GM03348 (cell line): ENCODE results near the gene MARK2.

Source experiments
- DNase-seq: peaks from one replicate; pipeline ENCODE4 v3.0.0; 2012; ENCODE audit warnings: low spot score

The MARK2 gene

DNA sequence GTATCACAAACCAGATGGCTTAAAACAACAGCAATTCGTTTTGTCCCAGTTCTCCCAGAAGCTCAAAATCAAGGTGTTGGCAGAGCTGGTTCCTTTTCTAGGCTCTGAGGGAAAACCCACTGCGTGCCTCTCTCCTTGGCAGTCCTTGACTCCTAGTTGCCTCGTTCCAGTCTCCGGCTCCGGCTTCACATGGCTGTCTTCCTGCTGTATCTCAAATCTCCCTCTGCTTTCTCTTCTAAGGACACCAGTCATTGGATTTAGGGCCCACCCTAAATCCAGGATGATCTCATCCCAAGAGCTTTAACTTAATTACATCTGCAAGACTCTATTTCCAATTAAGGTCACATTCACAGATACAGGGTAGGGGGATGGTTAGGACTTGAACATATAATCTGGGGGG, 90.7 kb downstream of the MARK2 start:
- DNase-seq, result no peak

DNA sequence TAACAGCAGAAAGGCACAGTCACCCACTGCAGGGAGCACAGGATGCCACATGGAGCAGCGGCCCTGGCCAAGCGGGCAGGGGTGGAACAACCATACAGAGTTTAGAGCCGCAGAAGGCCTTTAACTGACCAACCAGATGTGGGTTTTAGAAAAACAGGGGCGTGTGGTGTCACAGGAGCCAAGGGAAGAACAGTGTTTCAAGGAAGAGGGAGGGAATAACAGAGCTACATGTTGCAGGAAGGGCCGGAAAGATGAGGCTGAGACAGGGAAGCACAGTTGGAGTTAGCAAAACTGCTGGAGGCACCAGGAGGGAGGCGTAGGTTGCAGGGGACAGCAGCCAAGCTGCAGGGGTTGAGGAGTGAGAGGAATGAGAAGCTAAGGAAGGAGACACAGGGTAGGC, 92.1 kb downstream of the MARK2 start:
- no peak for DNase-seq

DNA sequence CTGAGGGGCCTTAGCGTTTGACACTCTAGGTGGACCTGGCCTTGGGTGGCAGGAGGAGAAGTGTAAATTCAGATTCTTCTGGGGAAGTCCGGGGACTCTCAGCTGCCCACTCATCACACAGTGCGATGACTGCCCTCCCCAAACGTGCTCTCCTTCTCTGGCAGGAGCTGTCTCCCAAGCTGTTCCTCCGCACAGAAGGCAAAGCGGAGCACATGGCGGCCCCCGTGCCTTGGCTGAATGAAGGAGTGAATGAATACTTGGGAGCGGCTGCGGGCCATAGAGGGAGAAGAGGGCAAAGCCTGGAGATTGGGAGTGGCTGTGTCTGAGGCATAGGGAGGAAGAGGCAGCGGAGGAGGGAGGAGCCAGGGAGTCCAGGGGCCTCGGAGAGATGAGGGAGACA, 93.0 kb downstream of the MARK2 start:
- DNase-seq, result no peak

DNA sequence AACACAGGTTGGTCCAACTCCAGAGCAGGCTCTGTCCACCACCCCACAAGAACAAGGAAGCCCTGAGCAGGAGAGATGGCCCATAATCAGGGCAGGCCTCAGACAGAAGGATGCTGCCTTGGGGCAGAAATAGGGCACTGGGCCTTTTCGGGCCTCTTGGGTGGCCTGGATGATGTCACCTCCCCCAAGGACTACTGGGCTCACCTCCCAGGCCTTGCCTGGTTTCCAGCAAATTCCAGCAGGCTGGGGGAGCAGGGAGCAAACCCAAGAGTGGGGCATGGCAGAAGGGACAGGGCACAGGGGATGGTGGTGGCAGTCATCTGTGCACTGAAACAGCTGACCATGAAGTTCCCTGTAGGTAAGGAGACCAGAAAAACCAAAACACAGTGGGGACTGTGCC, 94.5 kb downstream of the MARK2 start:
- DNase-seq, result no peak

DNA sequence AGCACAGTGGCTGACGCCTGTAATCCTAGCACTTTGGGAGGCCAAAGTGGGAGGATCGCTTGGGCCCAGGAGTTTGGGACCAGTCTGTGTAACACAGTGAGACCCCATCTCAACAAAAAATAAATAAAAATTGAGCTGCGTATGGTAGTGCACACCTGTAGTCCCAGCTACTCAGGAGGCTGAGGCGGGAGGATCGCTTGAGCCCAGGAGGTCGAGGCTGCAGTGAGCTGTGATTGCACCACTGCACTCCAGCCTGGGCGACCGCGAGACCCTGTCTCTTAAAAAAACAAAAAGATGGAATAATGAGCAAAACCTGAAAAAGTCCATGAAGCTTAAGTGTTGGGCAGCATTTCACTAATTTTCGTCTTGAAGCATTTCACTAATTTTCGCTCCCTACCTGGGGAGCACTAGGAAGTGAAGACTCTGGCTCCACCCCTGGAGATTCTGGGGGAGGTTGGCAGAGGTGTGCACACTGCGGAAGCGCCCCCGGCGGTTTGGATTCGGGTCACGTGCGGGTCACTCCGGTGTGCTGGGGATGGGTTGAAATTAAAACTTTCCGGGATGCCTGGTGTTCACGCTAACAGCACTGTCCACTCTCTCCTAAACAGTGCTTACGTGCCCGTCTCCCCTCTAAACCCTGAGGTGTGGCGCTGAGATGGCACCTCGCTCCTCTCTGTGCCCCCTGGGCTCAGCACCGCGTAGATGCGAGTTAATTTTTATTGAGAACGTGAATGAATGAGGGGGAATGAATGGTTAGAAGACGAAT, 99.0 kb downstream of the MARK2 start:
- DNase-seq, result no peak

DNA sequence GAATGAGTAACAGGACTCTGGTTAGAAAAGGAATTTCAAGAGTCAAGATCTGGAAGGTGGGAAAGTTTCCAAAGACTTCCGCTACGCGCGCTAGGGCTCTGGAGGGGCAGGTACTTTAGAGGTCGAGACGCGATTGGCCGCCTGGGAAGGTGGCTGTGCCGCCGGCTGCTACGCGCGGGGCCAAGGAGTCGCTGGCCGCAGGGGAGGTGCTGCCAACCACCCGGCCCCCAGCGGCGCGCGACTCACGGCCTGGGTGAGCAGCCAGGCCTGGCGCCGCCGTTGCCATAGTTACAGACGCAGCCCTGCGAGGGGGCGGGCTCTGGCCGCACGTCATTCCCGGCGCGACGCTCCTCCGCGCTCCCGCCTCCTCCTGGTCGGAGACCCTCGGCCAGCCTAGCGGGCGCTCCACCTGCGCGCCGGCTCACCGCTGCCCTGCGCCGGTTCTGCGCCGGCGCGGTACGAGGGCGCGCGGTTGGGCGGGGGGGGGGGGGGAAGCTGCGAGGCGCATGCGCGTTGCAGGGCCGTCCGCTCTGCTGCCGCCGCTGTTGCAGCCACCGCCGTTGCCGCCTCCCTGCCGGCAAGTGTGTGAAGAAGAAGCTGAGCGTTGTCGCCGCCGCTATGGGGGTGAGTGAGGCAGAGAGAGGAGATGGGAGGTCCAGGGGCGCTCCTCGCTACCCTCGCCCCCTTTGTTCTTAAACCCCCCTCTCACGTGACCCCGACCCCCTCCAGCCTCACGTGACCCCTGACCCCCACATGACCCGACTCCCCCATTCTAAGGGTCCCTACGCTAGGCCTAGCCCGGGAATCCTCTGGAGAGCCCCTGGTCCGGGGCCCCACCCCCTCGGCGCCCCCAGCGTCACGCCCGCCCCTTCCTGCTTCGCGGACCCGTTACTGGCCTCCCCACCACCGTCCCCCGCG, 99.8 kb downstream of the MARK2 start, which contains the start of gene NAA40:
TSS of gene NAA40 (plus strand) at position 524 of the 918 bp plus-strand sequence. CDS start at position 619, 95 bp downstream.
- peak; percentile 100 for DNase-seq

DNA sequence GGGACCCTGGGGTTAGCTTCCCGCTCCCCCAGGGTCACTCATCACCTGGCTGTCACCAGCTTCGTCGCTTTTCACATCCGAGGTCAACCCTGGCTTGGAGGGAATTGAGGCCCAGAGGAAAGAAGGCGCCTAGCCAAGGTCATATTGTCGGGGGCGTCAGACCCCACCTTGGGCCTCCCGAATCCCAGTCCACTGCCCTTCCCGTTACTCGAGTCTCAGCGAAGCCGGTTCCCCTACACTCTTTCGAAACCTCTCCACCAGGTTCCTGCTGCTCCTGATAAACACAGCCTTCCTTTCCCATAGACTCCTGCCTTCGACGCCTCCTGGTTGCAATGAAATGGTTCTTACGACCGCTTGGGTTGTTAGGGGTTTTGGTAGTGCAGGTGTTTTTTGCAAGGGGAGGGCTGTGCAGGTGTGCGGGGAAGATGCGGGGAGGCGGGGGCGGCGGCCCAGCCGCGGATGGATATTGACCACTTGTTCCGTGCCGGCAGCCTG, 100.5 kb downstream of the MARK2 start:
- DNase-seq, result no peak

DNA sequence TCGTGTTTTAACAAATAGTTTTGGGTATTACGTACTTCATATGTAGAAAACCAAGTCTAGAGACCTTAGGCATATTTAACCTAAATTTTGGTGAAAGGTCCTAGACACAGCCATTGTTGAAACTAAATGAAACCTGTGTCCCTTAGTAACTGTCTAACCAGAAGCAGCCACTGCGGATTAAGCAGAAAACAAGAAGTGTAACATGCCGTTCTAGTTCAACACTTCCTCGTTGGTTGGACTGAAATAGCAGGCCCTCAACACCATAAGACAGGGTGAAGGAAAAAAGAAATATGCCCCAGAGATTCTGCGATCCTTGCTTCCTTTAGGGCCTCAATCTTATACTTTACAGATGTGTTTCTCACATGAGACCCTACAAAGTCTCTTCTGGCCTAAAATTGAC, 101.9 kb downstream of the MARK2 start:
- no peak for DNase-seq

DNA sequence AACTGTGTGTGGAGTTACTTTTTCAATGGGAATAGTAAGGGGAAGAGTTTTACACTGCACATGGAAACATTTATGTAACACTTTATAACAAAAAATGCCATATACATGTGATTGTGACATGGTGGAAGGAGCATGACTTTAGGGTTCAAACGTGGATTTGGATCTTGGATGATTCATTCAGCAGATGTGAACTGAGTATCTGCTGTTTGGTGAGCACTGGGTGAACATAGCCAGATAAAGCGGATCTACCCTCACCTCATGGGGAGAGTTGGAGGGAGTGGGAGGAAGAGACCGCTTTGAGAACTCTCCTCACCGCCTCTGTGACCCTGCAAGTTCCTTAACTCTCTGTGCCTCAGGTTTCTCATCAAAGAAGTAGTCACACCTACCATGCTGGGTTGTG, 103.0 kb downstream of the MARK2 start:
- no peak for DNase-seq

DNA sequence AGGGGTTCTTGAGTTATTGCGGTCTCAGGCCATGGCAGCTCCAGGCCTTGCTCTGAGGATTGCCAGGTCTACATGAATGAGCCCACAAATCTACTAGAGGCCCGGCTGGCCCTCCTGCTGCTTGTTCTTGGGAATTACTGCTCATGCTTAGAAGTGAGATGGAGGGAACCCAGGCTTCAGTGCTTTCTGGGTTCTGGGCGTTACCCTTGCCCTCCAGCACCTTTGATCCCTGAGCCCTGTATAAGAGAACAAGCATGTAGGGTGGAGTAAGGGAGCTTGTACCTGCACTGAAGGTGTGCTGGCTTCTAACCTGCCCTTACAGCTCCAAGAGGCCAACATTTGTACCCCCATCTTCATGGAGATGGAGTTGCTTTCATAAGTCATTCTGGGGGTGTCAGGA, 103.9 kb downstream of the MARK2 start:
- DNase-seq, result no peak

DNA sequence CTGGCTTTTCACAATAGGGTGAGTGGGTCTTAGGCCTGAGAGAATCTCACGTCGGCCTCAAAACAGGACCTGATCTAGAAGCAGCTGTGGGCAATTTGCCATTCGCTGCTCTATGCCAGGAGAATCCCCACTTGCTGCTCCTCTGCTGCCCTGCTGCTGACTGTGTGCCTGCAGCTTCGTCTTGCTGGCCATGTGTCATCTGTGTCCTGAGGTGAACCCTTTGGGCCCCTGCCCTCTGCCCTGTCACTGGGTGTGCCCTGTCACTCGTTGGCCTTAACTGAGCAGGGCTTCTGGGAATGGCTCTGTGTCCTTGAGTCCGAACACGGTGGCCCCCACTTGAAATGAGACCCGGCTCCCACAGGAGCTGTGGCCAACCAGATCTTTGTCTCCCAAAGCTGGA, 106.1 kb downstream of the MARK2 start:
- peak; percentile 39 for DNase-seq

DNA sequence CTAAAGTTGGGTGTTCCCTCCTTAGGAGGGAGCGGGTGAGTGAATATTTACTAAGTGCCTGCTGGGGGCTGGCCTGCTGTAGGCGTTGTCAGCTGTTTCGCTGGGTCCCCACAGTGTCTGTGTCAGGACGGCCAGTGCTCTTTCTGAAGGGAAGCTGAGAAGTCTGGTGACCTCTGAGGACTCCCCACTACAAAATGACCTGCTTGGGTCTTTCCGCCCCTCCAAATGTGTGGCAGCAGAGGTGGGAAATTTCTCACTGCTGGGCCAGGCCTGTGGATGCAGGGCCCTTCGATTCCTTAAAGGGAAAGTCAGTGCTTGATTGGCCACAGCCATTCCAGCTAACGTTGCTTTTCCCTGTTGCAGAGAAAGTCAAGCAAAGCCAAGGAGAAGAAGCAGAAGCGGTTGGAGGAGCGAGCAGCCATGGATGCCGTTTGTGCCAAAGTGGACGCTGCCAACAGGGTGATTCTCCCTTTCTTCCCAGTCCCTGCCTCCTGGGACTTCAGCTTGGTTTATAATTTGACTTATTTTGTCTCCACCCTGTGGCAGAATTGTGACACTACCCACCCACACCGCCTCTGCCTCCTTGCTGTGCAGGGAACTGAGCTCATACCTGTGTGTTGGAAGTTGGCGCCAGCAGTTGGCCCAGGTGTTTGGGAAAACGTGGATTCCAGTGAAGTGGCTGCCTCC, 106.7 kb downstream of the MARK2 start:
- peak; percentile 90 for DNase-seq

DNA sequence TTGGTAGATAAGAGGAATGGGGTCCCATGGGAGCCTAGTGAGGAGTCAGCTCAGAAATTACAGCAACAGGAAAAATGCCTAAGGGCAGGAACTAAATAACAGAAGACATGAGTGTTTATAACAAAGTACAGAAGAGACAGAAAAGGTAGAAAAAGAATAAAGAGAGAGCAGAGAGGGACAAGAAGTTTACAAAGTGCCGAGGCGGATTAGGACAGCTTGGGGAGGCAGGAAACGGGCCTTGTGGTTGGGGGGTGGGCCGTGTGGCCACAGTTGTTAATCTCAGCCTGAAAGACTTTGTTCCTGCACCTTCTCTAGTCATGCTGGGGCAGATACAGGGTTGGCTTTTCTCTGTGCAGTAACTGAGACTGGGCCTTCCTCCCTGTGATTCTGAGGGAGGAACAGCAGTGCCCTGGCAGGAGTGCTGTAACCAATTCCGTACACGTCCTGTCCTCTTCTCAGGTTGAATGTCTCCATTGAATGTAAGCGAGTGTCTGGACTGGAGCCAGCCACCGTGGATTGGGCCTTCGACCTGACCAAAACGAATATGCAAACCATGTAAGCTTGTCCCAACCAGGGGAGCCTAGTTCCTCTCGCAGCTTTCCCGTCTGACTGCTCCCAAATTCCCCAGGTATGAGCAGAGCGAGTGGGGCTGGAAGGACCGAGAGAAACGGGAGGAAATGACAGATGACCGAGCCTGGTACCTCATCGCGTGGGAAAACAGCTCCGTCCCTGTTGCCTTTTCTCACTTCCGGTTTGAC, 113.0 kb downstream of the MARK2 start:
- DNase-seq, result no peak

DNA sequence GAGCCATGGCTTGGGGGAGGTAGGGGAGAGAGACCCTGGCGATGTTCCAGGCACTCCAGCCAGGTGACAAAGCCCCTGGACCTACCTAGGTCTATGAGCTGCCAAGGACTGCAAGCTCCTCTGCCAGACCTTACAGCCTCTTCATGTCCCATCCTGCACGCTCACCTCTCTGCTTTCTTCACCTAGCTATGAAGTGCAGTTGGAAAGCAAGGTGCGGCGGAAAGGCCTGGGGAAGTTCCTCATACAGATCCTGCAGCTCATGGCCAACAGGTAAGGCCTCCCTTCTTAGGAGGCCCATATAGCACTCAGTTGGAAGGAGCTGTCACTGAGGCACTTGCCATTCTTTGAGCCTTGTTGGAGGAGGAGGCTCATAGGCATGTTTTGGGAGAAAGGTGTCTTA, 113.7 kb downstream of the MARK2 start:
- DNase-seq, result no peak

DNA sequence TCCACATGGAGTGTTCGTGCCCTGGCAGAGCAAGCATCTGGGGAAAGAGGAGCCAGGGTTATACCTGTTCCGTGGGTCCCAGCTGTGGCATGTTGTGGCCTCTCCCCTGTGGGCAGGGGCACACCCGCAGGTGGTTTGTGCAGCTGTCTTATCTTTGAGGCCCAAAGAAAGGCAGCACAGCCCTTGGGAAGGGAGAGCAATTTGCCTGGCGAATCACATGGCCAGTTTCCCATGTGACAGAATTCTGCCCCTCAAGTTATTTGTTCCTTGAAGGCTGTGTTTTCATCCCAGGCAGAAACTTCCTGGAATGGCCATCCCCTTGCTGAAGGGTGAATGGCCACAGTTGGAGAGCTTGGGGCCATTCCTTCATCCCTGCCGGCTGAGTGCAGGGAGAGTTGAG, 119.1 kb downstream of the MARK2 start:
- no peak for DNase-seq
